GM12874 (cell line): Measurements from ENCODE around the gene TRIM47.
A peak's percentile ranks its signal among the peaks of the same experiment; 100 is the strongest.

Source experiments
- CTCF ChIP-seq: IDR thresholded peaks from 2 replicates; pipeline ENCODE4 v1.5.1; 2011; ENCODE audit warnings: low read depth, mild to moderate bottlenecking, control low read depth, low read length, moderate library complexity; ENCODE audit not compliant: insufficient read depth

TRIM47 gene

GRCh38 chr17:75828076-75828400 lies 50.3 kb downstream of the TRIM47 start:
- TF ChIP-seq CTCF, result no peak

- peak; percentile 70 for TF ChIP-seq CTCF
Observed at GRCh38 chr17:75827308-75828075, 50.9 kb downstream of the TRIM47 start.

GRCh38 chr17:75826561-75827307 lies 51.6 kb downstream of the TRIM47 start:
- no peak for TF ChIP-seq CTCF

- TF ChIP-seq CTCF, result no peak
Observed at GRCh38 chr17:75825748-75826370, 52.5 kb downstream of the TRIM47 start.

- TF ChIP-seq CTCF, result no peak
Observed at GRCh38 chr17:75825149-75825552, 53.2 kb downstream of the TRIM47 start.

GRCh38 chr17:75824666-75825065 lies 53.7 kb downstream of the TRIM47 start:
- no peak for TF ChIP-seq CTCF
